IPS-18a (cell line): ENCODE results near the gene ADGRF5.

Experiments
- H3K27ac ChIP-seq: one replicate; pipeline ENCODE4 v1.5.1; 2013; ENCODE audit warnings: low read length
- H3K27me3 ChIP-seq: one replicate; pipeline ENCODE4 v1.6.1; 2013; ENCODE audit warnings: mild to moderate bottlenecking, low read length; ENCODE audit not compliant: control insufficient read depth, insufficient read depth
- H3K36me3 ChIP-seq: one replicate; pipeline ENCODE4 v1.6.1; 2013; ENCODE audit warnings: low read depth, low read length; ENCODE audit not compliant: control insufficient read depth
- H3K4me1 ChIP-seq: one replicate; pipeline ENCODE4 v1.6.1; 2013; ENCODE audit warnings: low read depth, low read length; ENCODE audit not compliant: control insufficient read depth
- H3K4me3 ChIP-seq: one replicate; pipeline ENCODE4 v1.5.1; 2013; ENCODE audit warnings: low read length
- H3K9ac ChIP-seq: one replicate; pipeline ENCODE4 v1.6.1; 2013; ENCODE audit warnings: mild to moderate bottlenecking, low read length, moderate library complexity
- H3K9me3 ChIP-seq: one replicate; pipeline ENCODE4 v1.6.1; 2013; ENCODE audit warnings: low read depth, low read length; ENCODE audit not compliant: control insufficient read depth

The ADGRF5 gene

DNA sequence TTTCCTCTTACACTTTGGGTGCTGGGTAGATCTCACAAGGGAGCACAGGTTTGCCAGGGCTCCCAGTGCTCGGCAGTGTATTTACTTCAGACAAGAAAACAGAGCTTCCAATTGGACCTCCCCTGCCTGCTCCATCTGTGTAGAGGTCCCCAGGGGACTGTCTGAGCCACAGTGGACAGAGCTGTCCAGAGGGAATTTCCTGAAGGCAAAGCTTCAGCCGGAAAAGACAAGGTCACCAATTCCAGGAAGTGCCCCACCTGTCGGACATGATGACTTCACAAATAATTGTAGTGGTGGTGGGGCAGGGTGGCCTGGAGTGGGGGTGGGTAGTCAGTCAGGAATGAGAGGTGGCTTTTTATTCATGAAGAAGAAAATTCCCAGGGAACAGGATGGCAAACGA, 18.6 kb downstream of the ADGRF5 start:
- H3K27ac ChIP-seq: no peak overlapping the region
- H3K36me3 ChIP-seq: no peaks in the 10 kb centered on the region
- no peaks in the 10 kb centered on the region for H3K9me3 ChIP-seq
- no peaks in the 10 kb centered on the region for H3K27me3 ChIP-seq
- H3K4me1 ChIP-seq: peaks cover under 1% of the 10 kb centered on the region
- H3K4me3 ChIP-seq: no peak overlapping the region
- H3K9ac ChIP-seq: no peak overlapping the region

DNA sequence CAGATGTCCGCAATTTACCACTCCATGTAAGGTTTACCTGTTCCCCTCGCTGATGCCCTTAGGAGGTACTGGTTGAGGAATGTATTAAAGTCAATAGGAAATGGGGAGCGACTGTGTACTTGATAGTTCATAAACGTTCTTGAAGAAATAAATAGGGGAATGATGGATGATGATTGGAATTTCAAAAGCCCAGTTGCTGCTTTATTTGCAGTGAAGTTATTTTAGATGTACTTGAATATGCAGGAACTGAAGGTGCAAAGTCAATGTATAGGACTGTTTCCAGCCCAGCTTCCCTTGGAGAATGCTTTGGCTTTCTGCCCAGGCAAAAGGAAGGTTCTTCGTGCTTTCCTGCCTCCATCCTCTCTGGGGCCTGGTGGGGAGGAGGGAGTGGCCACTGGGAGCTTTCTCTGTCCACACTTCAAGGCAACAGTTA, 19.8 kb downstream of the ADGRF5 start:
- Histone ChIP-seq H3K27ac (no peak overlapping the region), H3K27me3 (no peaks in the 10 kb centered on the region), H3K9me3 (no peaks in the 10 kb centered on the region), H3K4me1 (peaks cover 4% of the 10 kb centered on the region), H3K9ac (no peak overlapping the region), H3K4me3 (no peak overlapping the region), H3K36me3 (no peaks in the 10 kb centered on the region)

GRCh38 chr6:46900266-46900665, 21.5 kb downstream of the ADGRF5 start:
- H3K27me3 ChIP-seq: no peaks in the 10 kb centered on the region
- no peak overlapping the region for H3K27ac ChIP-seq
- H3K9ac ChIP-seq: no peak overlapping the region
- no peaks in the 10 kb centered on the region for H3K9me3 ChIP-seq
- peaks cover 4% of the 10 kb centered on the region for H3K4me1 ChIP-seq
- no peak overlapping the region for H3K4me3 ChIP-seq
- H3K36me3 ChIP-seq: no peaks in the 10 kb centered on the region

DNA sequence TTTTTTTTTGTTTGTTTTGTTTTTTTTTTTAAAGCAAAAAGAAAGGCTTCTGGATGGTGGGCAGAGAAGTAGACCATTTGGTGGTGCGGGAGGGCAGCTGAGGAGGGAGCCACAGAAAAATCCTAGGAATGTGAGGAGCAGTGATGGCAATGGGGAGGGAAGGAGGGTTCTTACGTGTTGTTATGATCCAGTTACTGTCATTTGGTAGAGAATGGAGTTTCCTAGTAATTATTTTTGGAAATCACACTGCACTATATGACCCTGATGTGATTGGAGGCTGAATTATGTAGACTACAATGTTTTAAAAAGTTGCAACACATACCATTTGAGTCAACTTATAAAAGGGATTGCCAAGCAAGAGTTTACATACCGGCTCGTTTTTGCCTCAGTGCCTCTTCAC, 22.1 kb downstream of the ADGRF5 start:
- peaks cover 4% of the 10 kb centered on the region for H3K4me1 ChIP-seq
- H3K36me3 ChIP-seq: no peaks in the 10 kb centered on the region
- no peak overlapping the region for H3K27ac ChIP-seq
- no peaks in the 10 kb centered on the region for H3K9me3 ChIP-seq
- no peaks in the 10 kb centered on the region for H3K27me3 ChIP-seq
- no peak overlapping the region for H3K4me3 ChIP-seq
- no peak overlapping the region for H3K9ac ChIP-seq

DNA sequence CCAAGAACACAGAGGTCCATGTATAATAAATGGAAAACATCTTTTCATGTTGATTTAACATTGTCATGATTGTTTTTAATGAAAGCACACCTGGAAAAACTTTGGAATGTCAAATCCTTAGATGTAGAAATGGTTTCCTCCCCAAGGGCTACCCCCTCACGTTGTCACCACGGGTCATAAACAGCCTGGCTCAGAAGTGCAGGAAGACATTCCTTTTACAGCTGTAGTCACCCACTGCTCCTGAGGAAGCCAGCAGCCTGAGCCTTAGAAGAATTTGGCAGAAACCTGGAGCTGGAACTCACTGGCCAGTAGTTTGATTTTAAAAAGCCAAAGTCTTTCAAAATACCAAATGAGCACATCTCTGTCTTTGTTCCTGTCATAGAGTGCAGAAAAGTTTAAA, 23.7 kb downstream of the ADGRF5 start:
- Histone ChIP-seq H3K9ac (no peak overlapping the region), H3K4me3 (no peak overlapping the region), H3K27me3 (no peaks in the 10 kb centered on the region), H3K9me3 (no peaks in the 10 kb centered on the region), H3K36me3 (no peaks in the 10 kb centered on the region), H3K27ac (no peak overlapping the region), H3K4me1 (peaks cover 4% of the 10 kb centered on the region)

- Histone ChIP-seq H3K27me3 (no peaks in the 10 kb centered on the region), H3K9ac (no peak overlapping the region), H3K4me1 (peaks cover 4% of the 10 kb centered on the region), H3K27ac (no peak overlapping the region), H3K9me3 (no peaks in the 10 kb centered on the region), H3K36me3 (no peaks in the 10 kb centered on the region), H3K4me3 (no peak overlapping the region)
Observed at GRCh38 chr6:46896871-46897270, 24.9 kb downstream of the ADGRF5 start.

- no peak overlapping the region for H3K4me3 ChIP-seq
- no peak overlapping the region for H3K9ac ChIP-seq
- H3K9me3 ChIP-seq: no peaks in the 10 kb centered on the region
- H3K4me1 ChIP-seq: peaks cover 4% of the 10 kb centered on the region
- no peaks in the 10 kb centered on the region for H3K36me3 ChIP-seq
- H3K27me3 ChIP-seq: no peaks in the 10 kb centered on the region
- no peak overlapping the region for H3K27ac ChIP-seq
Observed at GRCh38 chr6:46895930-46896329, 25.8 kb downstream of the ADGRF5 start.

DNA sequence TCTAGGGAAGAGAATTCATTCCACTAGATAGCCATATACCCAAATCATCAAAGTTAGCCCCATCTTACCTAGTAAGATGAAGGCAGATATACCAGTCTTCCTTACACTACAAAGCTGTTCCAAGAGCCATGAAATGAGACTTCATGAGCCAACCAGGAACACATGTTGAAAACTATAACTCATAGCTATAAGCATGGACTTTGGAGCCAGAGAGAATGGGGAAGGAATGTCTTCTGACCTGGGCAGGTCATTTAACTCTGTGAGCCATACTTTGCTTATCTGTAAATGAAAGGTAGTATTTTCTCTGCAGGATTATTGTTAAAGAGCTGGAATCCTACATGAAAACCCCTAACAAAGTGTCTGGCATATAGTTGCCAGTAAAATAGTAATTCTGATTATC, 27.3 kb downstream of the ADGRF5 start:
- Histone ChIP-seq H3K36me3 (no peaks in the 10 kb centered on the region), H3K27ac (no peak overlapping the region), H3K9me3 (no peaks in the 10 kb centered on the region), H3K27me3 (no peaks in the 10 kb centered on the region), H3K4me1 (peaks cover 4% of the 10 kb centered on the region), H3K9ac (no peak overlapping the region), H3K4me3 (no peak overlapping the region)

- H3K4me3 ChIP-seq: no peak overlapping the region
- H3K4me1 ChIP-seq: peaks cover 4% of the 10 kb centered on the region
- H3K9ac ChIP-seq: no peak overlapping the region
- H3K36me3 ChIP-seq: no peaks in the 10 kb centered on the region
- no peaks in the 10 kb centered on the region for H3K9me3 ChIP-seq
- no peak overlapping the region for H3K27ac ChIP-seq
- no peaks in the 10 kb centered on the region for H3K27me3 ChIP-seq
Observed at GRCh38 chr6:46893648-46894047, 28.1 kb downstream of the ADGRF5 start.

DNA sequence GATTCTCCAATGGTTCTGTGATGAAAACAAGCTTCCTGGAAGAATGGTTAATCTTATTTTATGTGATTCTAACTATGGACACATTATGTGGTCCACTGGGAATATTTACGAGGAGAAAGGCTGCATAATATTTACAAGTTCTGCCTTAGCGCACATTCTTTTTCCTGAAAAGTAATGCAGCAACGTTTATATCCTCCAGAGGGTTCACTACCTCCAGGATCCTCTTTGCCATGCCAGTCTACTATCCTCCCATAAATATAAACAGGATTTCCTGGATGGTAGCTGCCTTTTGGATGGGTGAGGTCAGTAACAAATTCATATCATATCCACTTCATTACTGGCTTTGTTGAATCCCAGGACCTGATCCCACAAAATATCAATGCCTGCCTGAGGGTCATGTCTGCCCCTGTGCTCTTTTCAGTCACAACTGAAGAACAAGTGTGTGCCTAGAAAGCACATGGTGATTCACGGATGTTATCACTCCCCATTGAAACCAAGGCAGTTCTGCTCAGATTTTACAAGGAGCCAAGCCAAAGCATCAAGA, 30.4 kb downstream of the ADGRF5 start:
- Histone ChIP-seq H3K9ac (no peak overlapping the region), H3K4me1 (no peaks in the 10 kb centered on the region), H3K27me3 (no peaks in the 10 kb centered on the region), H3K9me3 (no peaks in the 10 kb centered on the region), H3K36me3 (no peaks in the 10 kb centered on the region), H3K4me3 (no peak overlapping the region), H3K27ac (no peak overlapping the region)

GRCh38 chr6:46888578-46888977, 33.2 kb downstream of the ADGRF5 start:
- no peaks in the 10 kb centered on the region for H3K36me3 ChIP-seq
- no peak overlapping the region for H3K9ac ChIP-seq

DNA sequence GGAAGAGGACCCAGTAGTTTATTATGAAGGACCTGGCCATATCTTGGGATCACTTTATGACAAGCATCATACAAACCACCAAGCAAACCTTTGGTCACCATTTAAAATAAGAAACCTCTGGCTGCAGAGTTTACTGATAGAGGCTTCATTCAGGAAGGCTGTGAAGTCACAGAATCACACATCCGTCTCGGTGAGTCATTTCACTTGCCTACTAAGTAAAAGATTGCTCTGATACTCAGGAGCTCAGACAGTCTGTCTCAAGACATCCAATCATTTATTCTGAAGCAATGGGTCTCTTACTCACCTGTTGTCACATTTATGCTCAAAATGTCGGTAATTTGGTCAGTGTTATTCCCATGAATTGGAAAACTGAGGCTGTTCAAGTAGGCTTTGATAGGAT, 33.7 kb downstream of the ADGRF5 start:
- Histone ChIP-seq H3K9me3 (no peaks in the 10 kb centered on the region), H3K4me1 (no peaks in the 10 kb centered on the region), H3K27ac (no peak overlapping the region), H3K36me3 (no peaks in the 10 kb centered on the region), H3K27me3 (no peaks in the 10 kb centered on the region), H3K4me3 (no peak overlapping the region), H3K9ac (no peak overlapping the region)

More at GRCh38 chr6:46888578-46888977, 33.2 kb downstream of the ADGRF5 start:
- H3K27me3 ChIP-seq: no peaks in the 10 kb centered on the region
- H3K4me1 ChIP-seq: no peaks in the 10 kb centered on the region
- no peak overlapping the region for H3K27ac ChIP-seq
- H3K4me3 ChIP-seq: no peak overlapping the region
- H3K9me3 ChIP-seq: no peaks in the 10 kb centered on the region
